A673 (cell line): ENCODE results near the gene TMEM42. TPM values are rescaled to one million over a fixed set of nuclear protein-coding genes. Genes with fewer than 3 reads are reported as not detected.

ENCODE experiments used
- BruUV-seq: library from RNA; stranded (reverse); fragments of 400-500 nt; replicated peaks from 2 replicates; lab custom pipeline; 2021; lab: Mats Ljungman, UMichigan
- CTCF ChIA-PET: fragments of 300-600 bp; sonication (Branson Sonifier 250); formaldehyde crosslinking; loops from one replicate; lab custom pipeline; 2022; ENCODE audit warnings: antibody characterized with exemption; lab: Charles Lee
- POLR2A ChIA-PET: fragments of 300-600 bp; sonication (Branson Sonifier 250); formaldehyde crosslinking; loops from one replicate; lab custom pipeline; 2022; ENCODE audit warnings: antibody characterized with exemption; ENCODE audit not compliant: low non-redundant PET; lab: Charles Lee
- DNase-seq: peaks from one replicate; pipeline ENCODE4 v3.0.0-alpha.2; 2015; ENCODE audit warnings: low spot score
- H3K27ac ChIP-seq: fragments of 200-600 bp; sonication (generic); 2 replicates; pipeline ENCODE4 v1.5.1; 2016; ENCODE audit warnings: mixed run types, low read depth, mild to moderate bottlenecking, mixed read lengths, antibody characterized with exemption, low read length; ENCODE audit not compliant: poor library complexity, severe bottlenecking
- H3K27me3 ChIP-seq: fragments of 200-600 bp; sonication (generic); replicated peaks from 2 replicates; pipeline ENCODE4 v1.6.1; 2017; ENCODE audit warnings: mixed run types, low read depth, mild to moderate bottlenecking, mixed read lengths, antibody characterized with exemption, low read length; ENCODE audit not compliant: insufficient read depth, poor library complexity
- H3K36me3 ChIP-seq: fragments of 200-600 bp; sonication (generic); 2 replicates; pipeline ENCODE4 v1.6.1; 2016; ENCODE audit warnings: mixed run types, mild to moderate bottlenecking, mixed read lengths, antibody characterized with exemption, low read length; ENCODE audit not compliant: insufficient read depth, poor library complexity, severe bottlenecking
- H3K4me1 ChIP-seq: fragments of 200-600 bp; sonication (generic); 2 replicates; pipeline ENCODE4 v1.6.1; 2017; ENCODE audit warnings: mixed run types, mild to moderate bottlenecking, mixed read lengths, antibody characterized with exemption, low read length; ENCODE audit not compliant: insufficient read depth, poor library complexity, severe bottlenecking
- H3K4me3 ChIP-seq: fragments of 200-600 bp; sonication (generic); 2 replicates; pipeline ENCODE4 v1.5.1; 2016; ENCODE audit warnings: low read depth, mixed run types, mild to moderate bottlenecking, mixed read lengths, low read length; ENCODE audit not compliant: poor library complexity, severe bottlenecking
- H3K9me3 ChIP-seq: fragments of 200-600 bp; sonication (generic); 2 replicates; pipeline ENCODE4 v1.6.1; 2016; ENCODE audit warnings: mixed run types, low read depth, mild to moderate bottlenecking, mixed read lengths, antibody characterized with exemption, low read length; ENCODE audit not compliant: poor library complexity, severe bottlenecking
- CTCF ChIP-seq: fragments of 300-800, 200-600 bp; sonication (generic); conservative IDR thresholded peaks from 2 replicates; pipeline ENCODE4 v1.5.1; 2017; ENCODE audit warnings: low read depth, mild to moderate bottlenecking, antibody characterized with exemption, low read length, moderate library complexity, mixed read lengths
- EZH2 ChIP-seq: fragments of 200-600 bp; sonication (generic); IDR thresholded peaks from 2 replicates; pipeline ENCODE4 v1.6.1; 2017; ENCODE audit warnings: borderline replicate concordance, low read depth, mild to moderate bottlenecking, mixed read lengths, antibody characterized with exemption, low read length; ENCODE audit not compliant: poor library complexity, severe bottlenecking
- intact Hi-C: fragments of 100-400 bp; cut with micrococcal nuclease; formaldehyde crosslinking; loops from one replicate; pipeline ENCODE4 v1.10.0; 2022; ENCODE audit not compliant: unreplicated experiment
- total RNA-seq: library from RNA; stranded (reverse); gene quantifications from 2 replicates; pipeline ENCODE4 v1.2.3, GENCODE V29; 2021

TMEM42 gene
- total RNA-seq, 1 experiment from 2014 or later, result 6.5 TPM

GRCh38 chr3:44880284-44880683 is 18.6 kb downstream of the TMEM42 start:
- Histone ChIP-seq H3K27me3 (no peaks in the 10 kb centered on the region), H3K27ac (no peak overlapping the region), H3K4me1 (no peaks in the 10 kb centered on the region), H3K4me3 (no peak overlapping the region), H3K9me3 (no peaks in the 10 kb centered on the region), H3K36me3 (no peaks in the 10 kb centered on the region)
- ChIA-PET CTCF (no interaction called here), POLR2A (no interaction called here)
- intact Hi-C loops, result no loop called here
- no peak for DNase-seq
- TF ChIP-seq CTCF (no peak), EZH2 (no peak)
- BruUV-seq, result no TSS peak

- no peaks in the 10 kb centered on the region for H3K27me3 ChIP-seq
- DNase-seq, result no peak
- no TSS peak for BruUV-seq
- H3K9me3 ChIP-seq, result no peaks in the 10 kb centered on the region
- no peak overlapping the region for H3K4me3 ChIP-seq
- TF ChIP-seq CTCF, result no peak
- TF ChIP-seq EZH2, result no peak
- POLR2A ChIA-PET, result no interaction called here
- CTCF ChIA-PET, result no interaction called here
- H3K27ac ChIP-seq, result peak overlapping the region; percentile 16
- intact Hi-C loops, result no loop called here
- H3K36me3 ChIP-seq, result no peaks in the 10 kb centered on the region
- no peaks in the 10 kb centered on the region for H3K4me1 ChIP-seq
Observed at GRCh38 chr3:44883213-44883955, 21.7 kb downstream of the TMEM42 start.

GRCh38 chr3:44883999-44884431 is 22.3 kb downstream of the TMEM42 start:
- peak; percentile 85 for DNase-seq
- Histone ChIP-seq H3K4me1 (no peaks in the 10 kb centered on the region), H3K4me3 (no peak overlapping the region), H3K36me3 (no peaks in the 10 kb centered on the region), H3K27me3 (no peaks in the 10 kb centered on the region), H3K27ac (no peak overlapping the region), H3K9me3 (no peaks in the 10 kb centered on the region)
- TF ChIP-seq CTCF (no peak), EZH2 (no peak)
- no TSS peak for BruUV-seq
- ChIA-PET POLR2A (no interaction called here), CTCF (no interaction called here)
- intact Hi-C loops, result no loop called here
